ENCODE measurements around the gene BUD31. TPM values are rescaled to one million over a fixed set of nuclear protein-coding genes. Genes with fewer than 3 reads are reported as not detected.

BUD31 gene
- total RNA-seq, 2 experiments from 2014 or later, result 147 to 153 TPM

GRCh38 chr7:99368750-99369389 lies 39.9 kb upstream of the BUD31 start:
- POLR2A ChIA-PET, result no interaction called here
- no peak for DNase-seq
- CTCF ChIA-PET, result interaction anchor here (1.9 kb wide), 1 partner anchor 18 kb away, joined by 5 read pairs; no protein-coding TSS in a partner anchor

GRCh38 chr7:99369767-99370391 lies 38.9 kb upstream of the BUD31 start:
- H3K36me3 Mint-ChIP-seq (ENCODE audit: low read depth), result peaks cover 23% of the 10 kb centered on the region
- CTCF ChIA-PET, result interaction anchor here (1.9 kb wide), 1 partner anchor 17 kb away, joined by 5 read pairs; no protein-coding TSS in a partner anchor
- H3K4me3 Mint-ChIP-seq, result no peak overlapping the region
- peaks cover 36% of the 10 kb centered on the region for H3K36me3 ChIP-seq (ENCODE audit: insufficient read depth, low read length)
- no peaks in the 10 kb centered on the region for H3K27me3 Mint-ChIP-seq
- H3K9me3 Mint-ChIP-seq, result no peaks in the 10 kb centered on the region
- no peak overlapping the region for H3K4me3 ChIP-seq (ENCODE audit: low read length)
- H3K9me3 ChIP-seq (ENCODE audit: control insufficient read depth in 1 of 2, insufficient read depth in 1 of 2, low read length in 2 of 2), result no peaks in the 10 kb centered on the region
- H3K4me1 Mint-ChIP-seq (ENCODE audit: low read depth), result peaks cover 4% of the 10 kb centered on the region
- no peak overlapping the region for H3K27ac ChIP-seq (ENCODE audit: low read depth in 1 of 2, low read length in 2 of 2)
- TF ChIP-seq CTCF (IDR thresholded peaks at IDR 0.05), result no peak
- no peaks in the 10 kb centered on the region for H3K27me3 ChIP-seq (ENCODE audit: control insufficient read depth in 1 of 2, insufficient read depth in 2 of 2, low read length in 2 of 2)
- POLR2A ChIA-PET, result interaction anchor here (0.7 kb wide), 1 partner anchor 468 kb away, joined by 3 read pairs; no protein-coding TSS in a partner anchor
- ATAC-seq (ENCODE audit: poor library complexity) (no peak), DNase-seq (no peak)
- H3K4me1 ChIP-seq (ENCODE audit: insufficient read depth, low read length), result peaks cover 13% of the 10 kb centered on the region
- intact Hi-C loops (cut with DNase I, micrococcal nuclease), result loop anchor here in 1 of 2 experiments (5.0 to 10.0 kb wide), 2 partner anchors 212 to 465 kb away; no protein-coding TSS in a partner anchor
- H3K27ac Mint-ChIP-seq, result no peak overlapping the region

More at GRCh38 chr7:99368750-99369389, 39.9 kb upstream of the BUD31 start:
- intact Hi-C loops (cut with DNase I, micrococcal nuclease), result loop anchor here in 1 of 2 experiments (5.0 to 10.0 kb wide), 2 partner anchors 213 to 466 kb away; no protein-coding TSS in a partner anchor
- no peak for TF ChIP-seq CTCF (IDR thresholded peaks at IDR 0.05)
- Mint-ChIP-seq H3K27ac (no peak overlapping the region), H3K36me3 (ENCODE audit: low read depth) (peaks cover 31% of the 10 kb centered on the region), H3K27me3 (no peaks in the 10 kb centered on the region), H3K9me3 (no peaks in the 10 kb centered on the region), H3K4me3 (peak overlapping the region; percentile 42), H3K4me1 (ENCODE audit: low read depth) (peaks cover 3% of the 10 kb centered on the region)
- H3K27me3 ChIP-seq (ENCODE audit: control insufficient read depth in 1 of 2, insufficient read depth in 2 of 2, low read length in 2 of 2), result no peaks in the 10 kb centered on the region
- ATAC-seq (ENCODE audit: poor library complexity), result no peak
- no peak overlapping the region for H3K27ac ChIP-seq (ENCODE audit: low read depth in 1 of 2, low read length in 2 of 2)
- H3K4me1 ChIP-seq (ENCODE audit: insufficient read depth, low read length), result peaks cover 11% of the 10 kb centered on the region
- H3K9me3 ChIP-seq (ENCODE audit: control insufficient read depth in 1 of 2, insufficient read depth in 1 of 2, low read length in 2 of 2), result no peaks in the 10 kb centered on the region
- H3K4me3 ChIP-seq (ENCODE audit: low read length), result no peak overlapping the region
- peaks cover 44% of the 10 kb centered on the region for H3K36me3 ChIP-seq (ENCODE audit: insufficient read depth, low read length)

- Histone ChIP-seq H3K9me3 (ENCODE audit: control insufficient read depth in 1 of 2, insufficient read depth in 1 of 2, low read length in 2 of 2) (no peaks in the 10 kb centered on the region), H3K27me3 (ENCODE audit: control insufficient read depth in 1 of 2, insufficient read depth in 2 of 2, low read length in 2 of 2) (no peaks in the 10 kb centered on the region), H3K36me3 (ENCODE audit: insufficient read depth, low read length) (peaks cover 22% of the 10 kb centered on the region), H3K27ac (ENCODE audit: low read depth in 1 of 2, low read length in 2 of 2) (no peak overlapping the region), H3K4me3 (ENCODE audit: low read length) (no peak overlapping the region), H3K4me1 (ENCODE audit: insufficient read depth, low read length) (peaks cover 18% of the 10 kb centered on the region)
- intact Hi-C loops (cut with DNase I, micrococcal nuclease), result no loop called here
- ATAC-seq (ENCODE audit: poor library complexity), result no peak
- Mint-ChIP-seq H3K4me3 (peak overlapping the region; percentile 15), H3K27ac (no peak overlapping the region), H3K9me3 (no peaks in the 10 kb centered on the region), H3K36me3 (ENCODE audit: low read depth) (peaks cover 18% of the 10 kb centered on the region), H3K4me1 (ENCODE audit: low read depth) (peaks cover 11% of the 10 kb centered on the region), H3K27me3 (no peaks in the 10 kb centered on the region)
- TF ChIP-seq CTCF (IDR thresholded peaks at IDR 0.05), result no peak
- no peak for DNase-seq
- POLR2A ChIA-PET, result interaction anchor here (0.5 kb wide), 1 partner anchor 30 kb away, joined by 3 read pairs; no protein-coding TSS in a partner anchor
- CTCF ChIA-PET, result interaction anchor here (0.7 kb wide), 1 partner anchor 675 kb away, joined by 3 read pairs; no protein-coding TSS in a partner anchor
Measured at GRCh38 chr7:99371376-99371920, 37.3 kb upstream of the BUD31 start.

All from CD4-positive, alpha-beta T cell (primary cell).